Measurements from ENCODE around the gene NUP107.

Gene NUP107

GRCh38 chr12:68746572-68747180, 59.9 kb downstream of the NUP107 start:
- Histone ChIP-seq H3K79me2 (ENCODE audit: insufficient read depth, low read length) (peaks cover 36% of the 10 kb centered on the region), H3K27me3 (ENCODE audit: insufficient read depth, low read length, poor library complexity) (no peaks in the 10 kb centered on the region), H3K9me3 (ENCODE audit: insufficient read depth, low read length, severe bottlenecking) (no peaks in the 10 kb centered on the region), H3K4me2 (ENCODE audit: insufficient read depth, low read length) (peak overlapping the region; percentile 89), H3K27ac (ENCODE audit: low read length) (peak overlapping the region; percentile 95), H3K4me3 (ENCODE audit: low read depth in 1 of 2, low read length in 2 of 2) (peak overlapping the region; percentile 79 to 93), H2AFZ (ENCODE audit: low read depth, low read length) (peak overlapping the region; percentile 98), H3K4me1 (ENCODE audit: insufficient read depth, low read length) (peaks cover 35% of the 10 kb centered on the region), H4K20me1 (ENCODE audit: insufficient read depth, low read length) (no peaks in the 10 kb centered on the region), H3K36me3 (ENCODE audit: insufficient read depth, low read length) (peaks cover 24% of the 10 kb centered on the region), H3K9ac (ENCODE audit: low read depth, low read length) (peak overlapping the region; percentile 79)
- TF ChIP-seq EZH2 (IDR thresholded peaks at IDR 0.05; ENCODE audit: borderline replicate concordance, low read depth, low read length, severe bottlenecking) = no peak
- TF ChIP-seq CTCF (IDR thresholded peaks at IDR 0.05; ENCODE audit: borderline replicate concordance, extremely low read depth, low read length, poor library complexity, severe bottlenecking) = no peak
- peak; percentile 20 for ATAC-seq (ENCODE audit: insufficient read depth, low read depth)
- peak; percentile 33 for DNase-seq

GRCh38 chr12:68749443-68749842, 62.7 kb downstream of the NUP107 start:
- H3K9ac ChIP-seq (ENCODE audit: low read depth, low read length) = no peak overlapping the region
- H3K79me2 ChIP-seq (ENCODE audit: insufficient read depth, low read length) = peaks cover 36% of the 10 kb centered on the region
- H3K27me3 ChIP-seq (ENCODE audit: insufficient read depth, low read length, poor library complexity) = no peaks in the 10 kb centered on the region
- H3K4me1 ChIP-seq (ENCODE audit: insufficient read depth, low read length) = peaks cover 35% of the 10 kb centered on the region
- no peak for TF ChIP-seq EZH2 (IDR thresholded peaks at IDR 0.05; ENCODE audit: borderline replicate concordance, low read depth, low read length, severe bottlenecking)
- TF ChIP-seq CTCF (IDR thresholded peaks at IDR 0.05; ENCODE audit: borderline replicate concordance, extremely low read depth, low read length, poor library complexity, severe bottlenecking) = no peak
- no peak for DNase-seq
- peak overlapping the region; percentile 5; the same call in 1 of the 2 replicates for H3K27ac ChIP-seq (ENCODE audit: low read length)
- H3K9me3 ChIP-seq (ENCODE audit: insufficient read depth, low read length, severe bottlenecking) = no peaks in the 10 kb centered on the region
- no peak for ATAC-seq (ENCODE audit: insufficient read depth, low read depth)
- H2AFZ ChIP-seq (ENCODE audit: low read depth, low read length) = no peak overlapping the region
- no peak overlapping the region for H3K4me3 ChIP-seq (ENCODE audit: low read depth in 1 of 2, low read length in 2 of 2)
- H3K36me3 ChIP-seq (ENCODE audit: insufficient read depth, low read length) = peaks cover 38% of the 10 kb centered on the region
- no peaks in the 10 kb centered on the region for H4K20me1 ChIP-seq (ENCODE audit: insufficient read depth, low read length)
- peak overlapping the region; percentile 89; the same call in 1 of the 2 replicates for H3K4me2 ChIP-seq (ENCODE audit: insufficient read depth, low read length)

GRCh38 chr12:68749861-68750260, 63.1 kb downstream of the NUP107 start:
- Histone ChIP-seq H3K27ac (ENCODE audit: low read length) (no peak overlapping the region), H2AFZ (ENCODE audit: low read depth, low read length) (no peak overlapping the region), H3K4me1 (ENCODE audit: insufficient read depth, low read length) (peaks cover 35% of the 10 kb centered on the region), H3K4me2 (ENCODE audit: insufficient read depth, low read length) (peak overlapping the region; percentile 89; the same call in 1 of the 2 replicates), H3K4me3 (ENCODE audit: low read depth in 1 of 2, low read length in 2 of 2) (no peak overlapping the region), H3K9me3 (ENCODE audit: insufficient read depth, low read length, severe bottlenecking) (no peaks in the 10 kb centered on the region), H3K9ac (ENCODE audit: low read depth, low read length) (no peak overlapping the region), H3K27me3 (ENCODE audit: insufficient read depth, low read length, poor library complexity) (no peaks in the 10 kb centered on the region), H3K79me2 (ENCODE audit: insufficient read depth, low read length) (peaks cover 36% of the 10 kb centered on the region), H4K20me1 (ENCODE audit: insufficient read depth, low read length) (no peaks in the 10 kb centered on the region), H3K36me3 (ENCODE audit: insufficient read depth, low read length) (peaks cover 43% of the 10 kb centered on the region)
- TF ChIP-seq EZH2 (IDR thresholded peaks at IDR 0.05; ENCODE audit: borderline replicate concordance, low read depth, low read length, severe bottlenecking) = no peak
- TF ChIP-seq CTCF (IDR thresholded peaks at IDR 0.05; ENCODE audit: borderline replicate concordance, extremely low read depth, low read length, poor library complexity, severe bottlenecking) = no peak
- DNase-seq = no peak
- no peak for ATAC-seq (ENCODE audit: insufficient read depth, low read depth)

All from DND-41 (cell line).